SK-N-SH treated with all-trans-retinoic acid at 6 μM for 48 hours (cell line): Measurements from ENCODE around the gene COBLL1.
A peak's percentile ranks its signal among the peaks of the same experiment; 100 is the strongest.

Experiments used
- ATAC-seq: fragments of 200-7000 bp; cut with Tn5 transposase; 3 replicates; pipeline ENCODE4 v1.9.1; 2020; ENCODE audit warnings: mild to moderate bottlenecking, moderate library complexity
- ARNTL ChIP-seq: fragments of 450-650 bp; formaldehyde crosslinking; IDR thresholded peaks from 2 replicates; pipeline ENCODE4 v1.5.0; 2020; ENCODE audit warnings: low read depth, mild to moderate bottlenecking, moderate library complexity, borderline replicate concordance
- BACH2 ChIP-seq: fragments of 250-450 bp; sonication (Bioruptor Pico); IDR thresholded peaks from 2 replicates; pipeline ENCODE4 v1.9.0; 2021; ENCODE audit warnings: mild to moderate bottlenecking, borderline replicate concordance
- CREB5 ChIP-seq: fragments of 250-450 bp; sonication (Bioruptor Pico); IDR thresholded peaks from 2 replicates; pipeline ENCODE4 v1.5.1; 2020; ENCODE audit warnings: low read depth, mild to moderate bottlenecking, moderate library complexity
- CSDC2 ChIP-seq: fragments of 250-450 bp; sonication (Bioruptor Pico); IDR thresholded peaks from 2 replicates; pipeline ENCODE4 v1.5.0; 2020; ENCODE audit warnings: mild to moderate bottlenecking, moderate library complexity
- CSRNP3 ChIP-seq: fragments of 250-450 bp; sonication (Bioruptor Pico); IDR thresholded peaks from 2 replicates; pipeline ENCODE4 v1.5.1; 2021; ENCODE audit warnings: mild to moderate bottlenecking, moderate library complexity
- ESRRG ChIP-seq: fragments of 250-450 bp; sonication (Bioruptor Pico); IDR thresholded peaks from 2 replicates; pipeline ENCODE4 v1.6.1; 2021; ENCODE audit warnings: mild to moderate bottlenecking
- GLIS3 ChIP-seq: fragments of 250-450 bp; sonication (Bioruptor Pico); IDR thresholded peaks from 2 replicates; pipeline ENCODE4 v1.5.0; 2020; ENCODE audit warnings: mild to moderate bottlenecking, moderate library complexity
- ISL1 ChIP-seq: fragments of 250-450 bp; sonication (Bioruptor Pico); IDR thresholded peaks from 2 replicates; pipeline ENCODE4 v2.1.2; 2022; ENCODE audit warnings: mild to moderate bottlenecking, moderate library complexity
- OSR1 ChIP-seq: fragments of 250-450 bp; sonication (Bioruptor Pico); IDR thresholded peaks from 2 replicates; pipeline ENCODE4 v1.8.0; 2022; ENCODE audit warnings: moderate library complexity, mild to moderate bottlenecking, inconsistent platforms
- PATZ1 ChIP-seq: fragments of 250-450 bp; sonication (Bioruptor Pico); IDR thresholded peaks from 2 replicates; pipeline ENCODE4 v1.8.0; 2020; ENCODE audit warnings: mild to moderate bottlenecking, moderate library complexity, borderline replicate concordance
- PPARA ChIP-seq: fragments of 250-450 bp; sonication (Bioruptor Pico); IDR thresholded peaks from 2 replicates; pipeline ENCODE4 v1.5.0; 2020; ENCODE audit warnings: mild to moderate bottlenecking, borderline replicate concordance
- RARB ChIP-seq: fragments of 250-450 bp; sonication (Bioruptor Pico); IDR thresholded peaks from 2 replicates; pipeline ENCODE4 v1.8.0; 2021; ENCODE audit warnings: mild to moderate bottlenecking, moderate library complexity
- SNAI2 ChIP-seq: fragments of 250-450 bp; sonication (Bioruptor Pico); IDR thresholded peaks from 2 replicates; pipeline ENCODE4 v1.5.0; 2020; ENCODE audit warnings: mild to moderate bottlenecking, moderate library complexity
- TCF4 ChIP-seq: fragments of 250-450 bp; sonication (Bioruptor Pico); IDR thresholded peaks from 2 replicates; pipeline ENCODE4 v1.8.0; 2021; ENCODE audit warnings: mild to moderate bottlenecking, moderate library complexity, borderline replicate concordance
- TOX ChIP-seq: fragments of 250-450 bp; sonication (Bioruptor Pico); IDR thresholded peaks from 2 replicates; pipeline ENCODE4 v1.8.0; 2021; ENCODE audit warnings: mild to moderate bottlenecking, moderate library complexity, borderline replicate concordance
- TSHZ2 ChIP-seq: fragments of 250-450 bp; sonication (Bioruptor Pico); IDR thresholded peaks from 2 replicates; pipeline ENCODE4 v1.5.0; 2020; ENCODE audit warnings: mild to moderate bottlenecking, moderate library complexity
- ZC3H10 ChIP-seq: fragments of 250-450 bp; sonication (Bioruptor Pico); IDR thresholded peaks from 2 replicates; pipeline ENCODE4 v1.5.1; 2021; ENCODE audit warnings: mild to moderate bottlenecking, moderate library complexity
- ZFP30 ChIP-seq: fragments of 450-650 bp; formaldehyde crosslinking; IDR thresholded peaks from 2 replicates; pipeline ENCODE4 v1.5.0; 2022; ENCODE audit warnings: mild to moderate bottlenecking, moderate library complexity
- ZNF565 ChIP-seq: fragments of 450-650 bp; formaldehyde crosslinking; conservative IDR thresholded peaks from 2 replicates; pipeline ENCODE4 v1.5.0; 2020; ENCODE audit warnings: low read depth, mild to moderate bottlenecking, moderate library complexity
- ZNF70 ChIP-seq: fragments of 450-650 bp; formaldehyde crosslinking; IDR thresholded peaks from 2 replicates; pipeline ENCODE4 v1.5.0; 2020; ENCODE audit warnings: mild to moderate bottlenecking, moderate library complexity

Gene COBLL1

GRCh38 chr2:164662066-164662465 lies 179.6 kb downstream of the COBLL1 start (continued):
- TF ChIP-seq TSHZ2, result no peak
- TF ChIP-seq, all 23 proteins: peak for 0

GRCh38 chr2:164661349-164661748 lies 180.3 kb downstream of the COBLL1 start:
- ATAC-seq, result no peak

GRCh38 chr2:164657129-164657528 lies 184.5 kb downstream of the COBLL1 start:
- TF ChIP-seq ISL1 (CRISPR knock-in tag), result peak; percentile 48
- no peak for TF ChIP-seq TCF4 (CRISPR knock-in tag)
- TF ChIP-seq ESRRG (CRISPR knock-in tag), result no peak
- no peak for TF ChIP-seq RARB
- peak; percentile 91 for ATAC-seq

More at GRCh38 chr2:164661349-164661748, 180.3 kb downstream of the COBLL1 start:
- 0 out of 2 replicates have a peak, but pooled peaks have one; percentile 28 for TF ChIP-seq TCF4 (CRISPR knock-in tag)
- TF ChIP-seq CREB5, result peak; percentile 45; the same call in 1 of the 2 replicates
- TF ChIP-seq ISL1 (CRISPR knock-in tag), result peak; percentile 94
- no peak for TF ChIP-seq ZFP30 (CRISPR knock-in tag)
- no peak for TF ChIP-seq PPARA
- peak; percentile 66; the same call in 1 of the 2 replicates for TF ChIP-seq ZC3H10 (CRISPR knock-in tag)

- TF ChIP-seq BACH2 (CRISPR knock-in tag) (no peak), TOX (CRISPR knock-in tag) (no peak), ZNF565 (no peak), SNAI2 (CRISPR knock-in tag) (no peak), GLIS3 (CRISPR knock-in tag) (no peak), ARNTL (CRISPR knock-in tag) (no peak), CSRNP3 (CRISPR knock-in tag) (no peak), ESRRG (CRISPR knock-in tag) (no peak), TCF4 (CRISPR knock-in tag) (no peak), CSDC2 (CRISPR knock-in tag) (no peak), ZNF70 (no peak), PATZ1 (no peak), OSR1 (CRISPR knock-in tag) (no peak), ZC3H10 (CRISPR knock-in tag) (no peak), PPARA (no peak), CREB5 (no peak), ISL1 (CRISPR knock-in tag) (no peak)
- TF ChIP-seq, all 23 proteins: peak for 0
- peak; percentile 74 for ATAC-seq
Measured at GRCh38 chr2:164655750-164656149, 185.9 kb downstream of the COBLL1 start.
